Colonic mucosa (tissue), 4 donors: Measurements from ENCODE around the gene SEMA4D. TPM values are rescaled to one million over a fixed set of nuclear protein-coding genes. Genes with fewer than 3 reads are reported as not detected.
"Not testable (repeated sequence)": the region's sequence is repeated elsewhere in the genome, so short reads cannot be mapped to it uniquely, and the experiment has no call there.

ENCODE experiments used
- DNase-seq: peaks from one replicate; pipeline ENCODE4 v3.0.0-alpha.2; 2020
- H3K27ac ChIP-seq: fragments of 200-600 bp; one replicate; pipeline ENCODE4 v1.8.0; 2021
- H3K27me3 ChIP-seq: fragments of 200-600 bp; one replicate; pipeline ENCODE4 v1.8.0; 2021
- H3K36me3 ChIP-seq: fragments of 200-600 bp; one replicate; pipeline ENCODE4 v1.8.0; 2021
- H3K4me1 ChIP-seq: fragments of 200-600 bp; one replicate; pipeline ENCODE4 v1.8.0; 2021; ENCODE audit warnings: mild to moderate bottlenecking
- H3K4me3 ChIP-seq: fragments of 200-600 bp; one replicate; pipeline ENCODE4 v1.8.0; 2021
- H3K9ac ChIP-seq, 2 donors: one replicate each; pipeline ENCODE4 v1.7.0; 2013; ENCODE audit warnings: control low read depth in 2 of 2, low read depth in 2 of 2, low read length in 2 of 2
- H3K9me3 ChIP-seq: fragments of 200-600 bp; one replicate; pipeline ENCODE4 v1.8.0; 2021
- CTCF ChIP-seq: fragments of 200-600 bp; IDR thresholded peaks from one replicate; pipeline ENCODE4 v1.8.0; 2022; ENCODE audit warnings: antibody characterized with exemption, mild to moderate bottlenecking
- intact Hi-C: fragments of 100-400 bp; cut with DNase I; formaldehyde crosslinking; loops from one replicate; pipeline ENCODE4 v1.14.1; 2022
- total RNA-seq, 2 donors: library from RNA; stranded (reverse); fragmentation: NEBNext Ultra II Directional in 1 of 2; extraction: Animal tissue kit (Norgen Biotek cat#: 25700) in 1 of 2; gene quantifications; one replicate each; pipeline ENCODE4 v1.2.1, GENCODE V29; 2021
- donor health status: healthy.
- donor health status: DM: no; HTN: no; CAD: no.
- donor health status: DM: no; HTN: no; CAD: no.

Gene SEMA4D
- total RNA-seq, 2 donors from 2014 or later: 14.7 to 19.0 TPM

- Histone ChIP-seq H3K36me3 (peaks cover 5% of the 10 kb centered on the region), H3K4me3 (no peak overlapping the region), H3K27me3 (no peaks in the 10 kb centered on the region), H3K4me1 (no peaks in the 10 kb centered on the region), H3K27ac (no peak overlapping the region), H3K9me3 (no peaks in the 10 kb centered on the region), H3K9ac (no peak overlapping the region)
- no peak for DNase-seq
- intact Hi-C loops: no loop called here
- no peak for TF ChIP-seq CTCF
These were observed 151.2 kb downstream of the SEMA4D start for GRCh38 chr9:89346696-89347095.

- Histone ChIP-seq H3K4me1 (no peaks in the 10 kb centered on the region), H3K27me3 (no peaks in the 10 kb centered on the region), H3K4me3 (no peak overlapping the region), H3K36me3 (peaks cover 5% of the 10 kb centered on the region), H3K27ac (no peak overlapping the region), H3K9me3 (no peaks in the 10 kb centered on the region), H3K9ac (no peak overlapping the region)
- intact Hi-C loops: no loop called here
- no peak for TF ChIP-seq CTCF
- no peak for DNase-seq
These were observed 152.4 kb downstream of the SEMA4D start for GRCh38 chr9:89345476-89345875.

- H3K27ac ChIP-seq, H3K36me3 ChIP-seq, H3K4me1 ChIP-seq, H3K4me3 ChIP-seq, H3K9me3 ChIP-seq, intact Hi-C loops, H3K9ac ChIP-seq, DNase-seq, H3K27me3 ChIP-seq: not testable (repeated sequence)
These were observed 154.1 kb downstream of the SEMA4D start for GRCh38 chr9:89343812-89344211.

GRCh38 chr9:89342948-89343347 is 155.0 kb downstream of the SEMA4D start:
- no peak for DNase-seq
- H3K4me3 ChIP-seq: no peak overlapping the region
- intact Hi-C loops: no loop called here
- no peak for TF ChIP-seq CTCF
- H3K36me3 ChIP-seq: no peaks in the 10 kb centered on the region
- no peaks in the 10 kb centered on the region for H3K4me1 ChIP-seq
- H3K27ac ChIP-seq: no peak overlapping the region
- H3K9me3 ChIP-seq: no peaks in the 10 kb centered on the region
- no peaks in the 10 kb centered on the region for H3K27me3 ChIP-seq
- H3K9ac ChIP-seq: no peak overlapping the region

GRCh38 chr9:89342213-89342612 is 155.7 kb downstream of the SEMA4D start:
- H3K27me3 ChIP-seq: no peaks in the 10 kb centered on the region
- TF ChIP-seq CTCF: no peak
- no peak overlapping the region for H3K9ac ChIP-seq
- DNase-seq: no peak
- H3K9me3 ChIP-seq: no peaks in the 10 kb centered on the region
- no peak overlapping the region for H3K4me3 ChIP-seq
- no peaks in the 10 kb centered on the region for H3K36me3 ChIP-seq
- H3K27ac ChIP-seq: no peak overlapping the region
- intact Hi-C loops: no loop called here
- no peaks in the 10 kb centered on the region for H3K4me1 ChIP-seq

GRCh38 chr9:89340332-89340731 is 157.6 kb downstream of the SEMA4D start:
- no peak overlapping the region for H3K27ac ChIP-seq
- H3K9ac ChIP-seq: no peak overlapping the region
- no peak for TF ChIP-seq CTCF
- no peak overlapping the region for H3K4me3 ChIP-seq
- no peaks in the 10 kb centered on the region for H3K4me1 ChIP-seq
- no peaks in the 10 kb centered on the region for H3K9me3 ChIP-seq
- H3K36me3 ChIP-seq: no peaks in the 10 kb centered on the region
- no peak for DNase-seq
- intact Hi-C loops: no loop called here
- no peaks in the 10 kb centered on the region for H3K27me3 ChIP-seq
